GM21717 (cell line): ENCODE measurements around the gene UCK1.
"Not testable (repeated sequence)": the region's sequence is repeated elsewhere in the genome, so short reads cannot be mapped to it uniquely, and the experiment has no call there.

Experiments
- ATAC-seq: cut with Tn5 transposase; IDR thresholded peaks from one replicate; pipeline ENCODE4 v1.9.1; 2021; ENCODE audit warnings: mild to moderate bottlenecking, moderate library complexity; ENCODE audit not compliant: unreplicated experiment

The UCK1 gene

GRCh38 chr9:131524665-131525315 lies 6.3 kb downstream of the UCK1 start:
- ATAC-seq: no peak

GRCh38 chr9:131523451-131524435 lies 7.3 kb downstream of the UCK1 start:
- ATAC-seq: no peak

- ATAC-seq: no peak
Observed at GRCh38 chr9:131523086-131523388, 8.0 kb downstream of the UCK1 start.

- no peak for ATAC-seq
Observed at GRCh38 chr9:131522257-131523085, 8.6 kb downstream of the UCK1 start.

- no peak for ATAC-seq
Observed at GRCh38 chr9:131521822-131522221, 9.2 kb downstream of the UCK1 start.

- no peak for ATAC-seq
Observed at GRCh38 chr9:131521203-131521602, 9.9 kb downstream of the UCK1 start.

- ATAC-seq: no peak
Observed at GRCh38 chr9:131520503-131520902, 10.6 kb downstream of the UCK1 start.

GRCh38 chr9:131518553-131518952 lies 12.5 kb downstream of the UCK1 start:
- ATAC-seq: no peak

GRCh38 chr9:131517761-131518190 lies 13.3 kb downstream of the UCK1 start:
- no peak for ATAC-seq

- no peak for ATAC-seq
Observed at GRCh38 chr9:131516930-131517329, 14.1 kb downstream of the UCK1 start.

- no peak for ATAC-seq
Observed at GRCh38 chr9:131516100-131516499, 15.0 kb downstream of the UCK1 start.

GRCh38 chr9:131515559-131516031 lies 15.5 kb downstream of the UCK1 start:
- not testable (repeated sequence) for ATAC-seq

GRCh38 chr9:131513177-131513576 lies 17.9 kb downstream of the UCK1 start:
- no peak for ATAC-seq

GRCh38 chr9:131511880-131512279 lies 19.2 kb downstream of the UCK1 start:
- ATAC-seq: no peak

- no peak for ATAC-seq
Observed at GRCh38 chr9:131511416-131511815, 19.6 kb downstream of the UCK1 start.

GRCh38 chr9:131505012-131505411 lies 26.1 kb downstream of the UCK1 start:
- no peak for ATAC-seq

- ATAC-seq: no peak
Observed at GRCh38 chr9:131503626-131504465, 27.2 kb downstream of the UCK1 start.

- peak; percentile 65 for ATAC-seq
Observed at GRCh38 chr9:131502781-131503625, 28.1 kb downstream of the UCK1 start, which contains the start of gene POMT1. Gene POMT1, plus strand, starts transcription at chr9:131502918. Its CDS starts 1,301 bp downstream, at chr9:131504219.

GRCh38 chr9:131500939-131501541 lies 30.0 kb downstream of the UCK1 start:
- no peak for ATAC-seq
